ENCODE results near the gene TUBB3. TPM values are rescaled to one million over a fixed set of nuclear protein-coding genes. Genes with fewer than 3 reads are reported as not detected.

TUBB3 gene
- total RNA-seq, 1 experiment from 2014 or later, result 173 TPM

DNA sequence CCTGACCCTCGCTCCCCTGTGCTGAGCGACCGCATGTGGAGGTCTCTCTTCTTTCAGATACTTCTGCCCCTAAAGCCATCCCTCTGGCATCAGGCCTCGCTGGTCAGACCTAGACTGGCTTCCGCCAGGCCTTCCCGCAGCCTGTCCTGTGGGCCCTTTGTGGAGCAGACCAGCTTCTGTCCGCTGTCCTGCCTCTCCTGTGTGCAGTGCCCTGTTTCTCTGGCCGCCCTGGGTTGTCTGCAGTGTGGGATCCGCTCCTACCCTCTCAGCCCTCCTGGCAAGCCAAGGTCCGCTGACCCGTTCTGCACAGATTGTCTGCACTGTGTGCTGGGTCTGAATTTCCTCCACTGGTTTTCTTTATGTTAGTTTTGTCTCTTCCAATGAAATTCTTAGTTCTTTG lies 25.9 kb upstream of the TUBB3 start:
- no peak for ATAC-seq

More for the DNA sequence above, 25.9 kb upstream of the TUBB3 start:
- intact Hi-C loops (cut with micrococcal nuclease), result loop anchor here (1.0 kb wide), 1 partner anchor 10 kb away; no protein-coding TSS in a partner anchor
- no peaks in the 10 kb centered on the region for H3K9me3 ChIP-seq (ENCODE audit: control insufficient read depth in 1 of 2, insufficient read depth in 1 of 2, low read depth in 1 of 2, low read length in 2 of 2)
- no peak overlapping the region for H3K9ac ChIP-seq (ENCODE audit: low read length)
- H3K4me3 ChIP-seq (replicated peaks in 1 of 2; ENCODE audit: low read depth in 1 of 2, low read length in 2 of 2), result no peak overlapping the region
- no TSS peak for BruUV-seq (replicated peaks)
- no peak overlapping the region for H3K27ac ChIP-seq (ENCODE audit: low read depth, low read length)
- ChIA-PET POLR2A (no interaction called here), RAD21 (ENCODE audit: low non-redundant PET in 1 of 2, low total read pairs in 2 of 2, uncharacterized antibody in 2 of 2, unreplicated experiment in 2 of 2) (no interaction called here), CTCF (interaction anchor here (0.6 kb wide), 1 partner anchor 13 kb away, joined by 4 read pairs; no protein-coding TSS in a partner anchor)
- H4K20me1 ChIP-seq (ENCODE audit: insufficient read depth), result no peaks in the 10 kb centered on the region
- H3K79me2 ChIP-seq (ENCODE audit: insufficient read depth, low read length), result peaks cover 3% of the 10 kb centered on the region; the same call in 1 of the 2 replicates
- H3K4me1 ChIP-seq (ENCODE audit: control insufficient read depth in 1 of 2, insufficient read depth in 2 of 2, low read length in 2 of 2), result no peaks in the 10 kb centered on the region
- no peak overlapping the region for H2AFZ ChIP-seq (ENCODE audit: low read depth, low read length, poor library complexity, severe bottlenecking)
- no peaks in the 10 kb centered on the region for H3K27me3 ChIP-seq (ENCODE audit: insufficient read depth, low read length)
- H3K4me2 ChIP-seq (ENCODE audit: low read length), result no peak overlapping the region
- no peak for DNase-seq (ENCODE audit: low read depth, low spot score)
- no peaks in the 10 kb centered on the region for H3K9me2 ChIP-seq (ENCODE audit: insufficient read depth)
- peaks cover 45 to 70% of the 10 kb centered on the region in 2 experiments for H3K36me3 ChIP-seq (ENCODE audit: control insufficient read depth in 1 of 2, insufficient read depth in 2 of 2, low read length in 2 of 2)
- no peak for TF ChIP-seq RAD21 (IDR thresholded peaks at IDR 0.05; ENCODE audit: low read depth)
- TF ChIP-seq TCF7L2 (IDR thresholded peaks at IDR 0.05; ENCODE audit: borderline replicate concordance, extremely low read depth, insufficient read depth, insufficient read length), result no peak
- no peak for TF ChIP-seq CTCF (IDR thresholded peaks at IDR 0.05 in 2 of 3, conservative IDR thresholded peaks at IDR 0.05 in 1 of 3; ENCODE audit: borderline replicate concordance in 1 of 3, insufficient read depth in 1 of 3, low read depth in 2 of 3, low read length in 2 of 3)
- no peak for TF ChIP-seq FOSL1 (IDR thresholded peaks at IDR 0.05; ENCODE audit: low read depth)
- no peak for TF ChIP-seq EZH2phosphoT487 (IDR thresholded peaks at IDR 0.05; ENCODE audit: borderline replicate concordance)
- TF ChIP-seq POLR2A (IDR thresholded peaks at IDR 0.05; ENCODE audit: borderline replicate concordance, extremely low read depth, insufficient read depth, insufficient read length), result no peak
- no peak for TF ChIP-seq YY1 (IDR thresholded peaks at IDR 0.05; ENCODE audit: extremely low read depth, insufficient replicate concordance, low read depth, low read length)
- TF ChIP-seq, protein P1, sequence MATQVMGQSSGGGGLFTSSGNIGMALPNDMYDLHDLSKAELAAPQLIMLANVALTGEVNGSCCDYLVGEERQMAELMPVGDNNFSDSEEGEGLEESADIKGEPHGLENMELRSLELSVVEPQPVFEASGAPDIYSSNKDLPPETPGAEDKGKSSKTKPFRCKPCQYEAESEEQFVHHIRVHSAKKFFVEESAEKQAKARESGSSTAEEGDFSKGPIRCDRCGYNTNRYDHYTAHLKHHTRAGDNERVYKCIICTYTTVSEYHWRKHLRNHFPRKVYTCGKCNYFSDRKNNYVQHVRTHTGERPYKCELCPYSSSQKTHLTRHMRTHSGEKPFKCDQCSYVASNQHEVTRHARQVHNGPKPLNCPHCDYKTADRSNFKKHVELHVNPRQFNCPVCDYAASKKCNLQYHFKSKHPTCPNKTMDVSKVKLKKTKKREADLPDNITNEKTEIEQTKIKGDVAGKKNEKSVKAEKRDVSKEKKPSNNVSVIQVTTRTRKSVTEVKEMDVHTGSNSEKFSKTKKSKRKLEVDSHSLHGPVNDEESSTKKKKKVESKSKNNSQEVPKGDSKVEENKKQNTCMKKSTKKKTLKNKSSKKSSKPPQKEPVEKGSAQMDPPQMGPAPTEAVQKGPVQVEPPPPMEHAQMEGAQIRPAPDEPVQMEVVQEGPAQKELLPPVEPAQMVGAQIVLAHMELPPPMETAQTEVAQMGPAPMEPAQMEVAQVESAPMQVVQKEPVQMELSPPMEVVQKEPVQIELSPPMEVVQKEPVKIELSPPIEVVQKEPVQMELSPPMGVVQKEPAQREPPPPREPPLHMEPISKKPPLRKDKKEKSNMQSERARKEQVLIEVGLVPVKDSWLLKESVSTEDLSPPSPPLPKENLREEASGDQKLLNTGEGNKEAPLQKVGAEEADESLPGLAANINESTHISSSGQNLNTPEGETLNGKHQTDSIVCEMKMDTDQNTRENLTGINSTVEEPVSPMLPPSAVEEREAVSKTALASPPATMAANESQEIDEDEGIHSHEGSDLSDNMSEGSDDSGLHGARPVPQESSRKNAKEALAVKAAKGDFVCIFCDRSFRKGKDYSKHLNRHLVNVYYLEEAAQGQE (IDR thresholded peaks at IDR 0.05; ENCODE audit: low read depth), result no peak
- TF ChIP-seq SIN3A (IDR thresholded peaks at IDR 0.05; ENCODE audit: low read depth), result no peak
- no peak for TF ChIP-seq JUND (IDR thresholded peaks at IDR 0.05)
- TF ChIP-seq EGR1 (IDR thresholded peaks at IDR 0.05; ENCODE audit: low read depth), result no peak
- TF ChIP-seq CBX3 (IDR thresholded peaks at IDR 0.05; ENCODE audit: low read depth), result no peak
- no peak for TF ChIP-seq SRF (IDR thresholded peaks at IDR 0.05; ENCODE audit: low read depth)
- no peak; the same call in 1 of the 2 replicates for TF ChIP-seq POLR2AphosphoS5 (IDR thresholded peaks at IDR 0.05; ENCODE audit: low read depth, low read length)
- TF ChIP-seq, protein P2, sequence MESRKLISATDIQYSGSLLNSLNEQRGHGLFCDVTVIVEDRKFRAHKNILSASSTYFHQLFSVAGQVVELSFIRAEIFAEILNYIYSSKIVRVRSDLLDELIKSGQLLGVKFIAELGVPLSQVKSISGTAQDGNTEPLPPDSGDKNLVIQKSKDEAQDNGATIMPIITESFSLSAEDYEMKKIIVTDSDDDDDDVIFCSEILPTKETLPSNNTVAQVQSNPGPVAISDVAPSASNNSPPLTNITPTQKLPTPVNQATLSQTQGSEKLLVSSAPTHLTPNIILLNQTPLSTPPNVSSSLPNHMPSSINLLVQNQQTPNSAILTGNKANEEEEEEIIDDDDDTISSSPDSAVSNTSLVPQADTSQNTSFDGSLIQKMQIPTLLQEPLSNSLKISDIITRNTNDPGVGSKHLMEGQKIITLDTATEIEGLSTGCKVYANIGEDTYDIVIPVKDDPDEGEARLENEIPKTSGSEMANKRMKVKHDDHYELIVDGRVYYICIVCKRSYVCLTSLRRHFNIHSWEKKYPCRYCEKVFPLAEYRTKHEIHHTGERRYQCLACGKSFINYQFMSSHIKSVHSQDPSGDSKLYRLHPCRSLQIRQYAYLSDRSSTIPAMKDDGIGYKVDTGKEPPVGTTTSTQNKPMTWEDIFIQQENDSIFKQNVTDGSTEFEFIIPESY (IDR thresholded peaks at IDR 0.05; ENCODE audit: extremely low read depth, insufficient replicate concordance, low read length), result no peak
- TF ChIP-seq ZNF274 (IDR thresholded peaks at IDR 0.05; ENCODE audit: low read depth, low read length), result no peak
- TF ChIP-seq, protein P3, sequence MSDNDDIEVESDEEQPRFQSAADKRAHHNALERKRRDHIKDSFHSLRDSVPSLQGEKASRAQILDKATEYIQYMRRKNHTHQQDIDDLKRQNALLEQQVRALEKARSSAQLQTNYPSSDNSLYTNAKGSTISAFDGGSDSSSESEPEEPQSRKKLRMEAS (IDR thresholded peaks at IDR 0.05), result no peak
- no peak for TF ChIP-seq SP1 (IDR thresholded peaks at IDR 0.05; ENCODE audit: low read depth)
- no peak for TF ChIP-seq ELF1 (IDR thresholded peaks at IDR 0.05; ENCODE audit: borderline replicate concordance, low read depth)

Data from HCT116 (cell line).